ENCODE data around the gene ING4.

The ING4 gene

DNA sequence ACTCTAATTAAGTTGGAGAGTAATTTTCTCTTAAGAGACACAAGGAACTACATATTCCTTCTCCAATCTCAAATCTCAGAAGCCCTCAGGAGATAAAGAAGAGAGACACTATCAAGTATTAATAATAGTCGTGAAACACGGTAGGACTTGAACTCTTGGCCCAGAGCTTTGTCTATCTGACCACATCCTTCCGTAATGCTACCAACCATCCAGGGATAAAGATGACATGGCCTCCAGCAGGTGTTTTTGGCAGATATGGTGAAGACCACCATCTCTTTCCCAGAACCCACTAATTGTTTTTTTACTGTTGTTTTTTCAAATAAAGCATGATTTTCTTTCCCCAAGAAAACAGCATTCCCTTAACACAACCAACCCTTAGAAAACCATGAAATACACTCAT lies 22.9 kb upstream of the ING4 start:
- Histone ChIP-seq H3K36me3 (ENCODE audit: insufficient read depth, low read length) (no peaks in the 10 kb centered on the region; the same call in 1 of the 2 replicates), H3K4me3 (ENCODE audit: low read length, poor library complexity, severe bottlenecking) (peak overlapping the region; percentile 87), H3K9ac (ENCODE audit: low read depth, low read length, poor library complexity, severe bottlenecking) (peak overlapping the region; percentile 96), H3K79me2 (ENCODE audit: insufficient read depth, low read length) (peaks cover 89% of the 10 kb centered on the region), H3K4me1 (ENCODE audit: insufficient read depth, low read length, poor library complexity, severe bottlenecking) (peaks cover 53% of the 10 kb centered on the region), H3K27me3 (ENCODE audit: insufficient read depth, low read length, poor library complexity, severe bottlenecking) (no peaks in the 10 kb centered on the region), H3K4me2 (ENCODE audit: low read depth, low read length, poor library complexity, severe bottlenecking) (peak overlapping the region; percentile 100), H3K9me2 (replicated peaks; ENCODE audit: low read depth, low read length) (no peaks in the 10 kb centered on the region), H3F3A (ENCODE audit: low read depth) (no peaks in the 10 kb centered on the region), H4K20me1 (ENCODE audit: insufficient read depth, low read length, poor library complexity, severe bottlenecking) (peaks cover 55% of the 10 kb centered on the region), H2AFZ (ENCODE audit: low read length) (no peak overlapping the region), H3K9me3 (ENCODE audit: insufficient read depth, low read depth, low read length) (no peaks in the 10 kb centered on the region)
- TF ChIP-seq, protein P1, sequence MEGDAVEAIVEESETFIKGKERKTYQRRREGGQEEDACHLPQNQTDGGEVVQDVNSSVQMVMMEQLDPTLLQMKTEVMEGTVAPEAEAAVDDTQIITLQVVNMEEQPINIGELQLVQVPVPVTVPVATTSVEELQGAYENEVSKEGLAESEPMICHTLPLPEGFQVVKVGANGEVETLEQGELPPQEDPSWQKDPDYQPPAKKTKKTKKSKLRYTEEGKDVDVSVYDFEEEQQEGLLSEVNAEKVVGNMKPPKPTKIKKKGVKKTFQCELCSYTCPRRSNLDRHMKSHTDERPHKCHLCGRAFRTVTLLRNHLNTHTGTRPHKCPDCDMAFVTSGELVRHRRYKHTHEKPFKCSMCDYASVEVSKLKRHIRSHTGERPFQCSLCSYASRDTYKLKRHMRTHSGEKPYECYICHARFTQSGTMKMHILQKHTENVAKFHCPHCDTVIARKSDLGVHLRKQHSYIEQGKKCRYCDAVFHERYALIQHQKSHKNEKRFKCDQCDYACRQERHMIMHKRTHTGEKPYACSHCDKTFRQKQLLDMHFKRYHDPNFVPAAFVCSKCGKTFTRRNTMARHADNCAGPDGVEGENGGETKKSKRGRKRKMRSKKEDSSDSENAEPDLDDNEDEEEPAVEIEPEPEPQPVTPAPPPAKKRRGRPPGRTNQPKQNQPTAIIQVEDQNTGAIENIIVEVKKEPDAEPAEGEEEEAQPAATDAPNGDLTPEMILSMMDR (conservative IDR thresholded peaks at IDR 0.05; ENCODE audit: low read length) = no peak
- no peak for TF ChIP-seq EZH2phosphoT487 (IDR thresholded peaks at IDR 0.05; ENCODE audit: borderline replicate concordance)

DNA sequence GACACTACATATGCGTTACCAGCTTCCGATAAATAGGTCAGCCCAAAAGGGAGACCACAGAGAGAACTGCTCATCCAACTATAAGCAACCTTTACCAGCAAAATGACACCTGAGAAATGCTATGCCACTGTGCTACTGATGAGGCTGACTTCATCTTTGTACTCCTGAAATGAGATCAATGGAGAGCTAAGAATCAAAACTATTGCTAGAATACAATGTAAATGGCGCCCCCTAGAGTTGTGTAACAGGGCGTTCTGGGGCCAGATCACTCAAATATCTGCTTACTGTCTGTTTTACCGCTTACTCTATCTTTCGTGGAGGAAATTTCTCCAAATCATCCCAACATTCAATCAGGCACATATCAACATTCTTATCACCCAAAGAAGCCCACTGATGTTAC lies 21.7 kb upstream of the ING4 start:
- Histone ChIP-seq H3K27me3 (ENCODE audit: insufficient read depth, low read length, poor library complexity, severe bottlenecking) (no peaks in the 10 kb centered on the region), H3K9me2 (replicated peaks; ENCODE audit: low read depth, low read length) (no peaks in the 10 kb centered on the region), H3K36me3 (ENCODE audit: insufficient read depth, low read length) (peaks cover 6% of the 10 kb centered on the region; the same call in 1 of the 2 replicates), H3K4me3 (ENCODE audit: low read length, poor library complexity, severe bottlenecking) (peak overlapping the region; percentile 87), H4K20me1 (ENCODE audit: insufficient read depth, low read length, poor library complexity, severe bottlenecking) (peaks cover 62% of the 10 kb centered on the region), H3K4me1 (ENCODE audit: insufficient read depth, low read length, poor library complexity, severe bottlenecking) (peaks cover 47% of the 10 kb centered on the region), H3K4me2 (ENCODE audit: low read depth, low read length, poor library complexity, severe bottlenecking) (peak overlapping the region; percentile 100), H2AFZ (ENCODE audit: low read length) (no peak overlapping the region), H3F3A (ENCODE audit: low read depth) (no peaks in the 10 kb centered on the region), H3K9ac (ENCODE audit: low read depth, low read length, poor library complexity, severe bottlenecking) (peak overlapping the region; percentile 46), H3K79me2 (ENCODE audit: insufficient read depth, low read length) (peaks cover 92% of the 10 kb centered on the region), H3K9me3 (ENCODE audit: insufficient read depth, low read depth, low read length) (no peaks in the 10 kb centered on the region)
- TF ChIP-seq EZH2phosphoT487 (IDR thresholded peaks at IDR 0.05; ENCODE audit: borderline replicate concordance) = no peak
- TF ChIP-seq, protein P1 (conservative IDR thresholded peaks at IDR 0.05; ENCODE audit: low read length) = peak; percentile 91

DNA sequence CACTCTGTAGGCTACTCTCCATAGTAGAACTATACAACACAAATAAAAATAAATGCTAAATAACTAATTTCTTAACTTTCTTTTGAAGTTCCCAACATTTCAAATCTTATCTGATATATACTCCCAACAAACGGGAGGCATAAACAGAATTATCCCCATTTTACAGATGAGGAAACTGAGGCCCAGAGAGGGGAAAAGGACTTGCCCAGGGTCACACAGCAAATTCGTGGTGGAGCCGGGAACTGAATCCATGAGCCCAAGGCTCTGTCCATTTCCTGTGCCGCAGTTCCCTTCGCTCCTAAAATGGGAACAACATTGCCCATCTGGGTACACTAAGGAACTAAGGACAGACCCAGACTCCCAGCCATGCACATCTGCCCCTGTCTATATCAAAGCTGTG lies 14.0 kb upstream of the ING4 start:
- H3K79me2 ChIP-seq (ENCODE audit: insufficient read depth, low read length) = peaks cover 58% of the 10 kb centered on the region
- H4K20me1 ChIP-seq (ENCODE audit: insufficient read depth, low read length, poor library complexity, severe bottlenecking) = peaks cover 36% of the 10 kb centered on the region
- TF ChIP-seq, protein P1 (conservative IDR thresholded peaks at IDR 0.05; ENCODE audit: low read length) = no peak
- no peak for TF ChIP-seq EZH2phosphoT487 (IDR thresholded peaks at IDR 0.05; ENCODE audit: borderline replicate concordance)

More for the DNA sequence above, 14.0 kb upstream of the ING4 start:
- H3K4me2 ChIP-seq (ENCODE audit: low read depth, low read length, poor library complexity, severe bottlenecking) = no peak overlapping the region
- H3K27me3 ChIP-seq (ENCODE audit: insufficient read depth, low read length, poor library complexity, severe bottlenecking) = no peaks in the 10 kb centered on the region
- peaks cover 82% of the 10 kb centered on the region for H3K36me3 ChIP-seq (ENCODE audit: insufficient read depth, low read length)
- no peak overlapping the region for H3K4me3 ChIP-seq (ENCODE audit: low read length, poor library complexity, severe bottlenecking)
- peaks cover 5% of the 10 kb centered on the region for H3K4me1 ChIP-seq (ENCODE audit: insufficient read depth, low read length, poor library complexity, severe bottlenecking)
- no peaks in the 10 kb centered on the region for H3K9me3 ChIP-seq (ENCODE audit: insufficient read depth, low read depth, low read length)
- no peaks in the 10 kb centered on the region for H3F3A ChIP-seq (ENCODE audit: low read depth)
- H3K9ac ChIP-seq (ENCODE audit: low read depth, low read length, poor library complexity, severe bottlenecking) = no peak overlapping the region
- no peaks in the 10 kb centered on the region for H3K9me2 ChIP-seq (replicated peaks; ENCODE audit: low read depth, low read length)
- no peak overlapping the region for H2AFZ ChIP-seq (ENCODE audit: low read length)

Data from Loucy (cell line).